AG09319 (cell line): ENCODE data around the gene TMEM167B.
"Not testable (repeated sequence)": the region's sequence is repeated elsewhere in the genome, so short reads cannot be mapped to it uniquely, and the experiment has no call there.

Experiments
- DNase-seq: peaks from one replicate; pipeline ENCODE4 v3.0.0-alpha.2; 2010; ENCODE audit warnings: low read depth; ENCODE audit errors: extremely low read depth
- TF ChIP-seq, protein P1 (sequence below): IDR thresholded peaks from 2 replicates; pipeline ENCODE4 v1.5.1; 2011; ENCODE audit warnings: low read depth, mild to moderate bottlenecking, inconsistent platforms, low read length, moderate library complexity

TMEM167B gene

GRCh38 chr1:109134423-109134822, 43.9 kb downstream of the TMEM167B start:
- no peak for DNase-seq
- TF ChIP-seq, protein P1, sequence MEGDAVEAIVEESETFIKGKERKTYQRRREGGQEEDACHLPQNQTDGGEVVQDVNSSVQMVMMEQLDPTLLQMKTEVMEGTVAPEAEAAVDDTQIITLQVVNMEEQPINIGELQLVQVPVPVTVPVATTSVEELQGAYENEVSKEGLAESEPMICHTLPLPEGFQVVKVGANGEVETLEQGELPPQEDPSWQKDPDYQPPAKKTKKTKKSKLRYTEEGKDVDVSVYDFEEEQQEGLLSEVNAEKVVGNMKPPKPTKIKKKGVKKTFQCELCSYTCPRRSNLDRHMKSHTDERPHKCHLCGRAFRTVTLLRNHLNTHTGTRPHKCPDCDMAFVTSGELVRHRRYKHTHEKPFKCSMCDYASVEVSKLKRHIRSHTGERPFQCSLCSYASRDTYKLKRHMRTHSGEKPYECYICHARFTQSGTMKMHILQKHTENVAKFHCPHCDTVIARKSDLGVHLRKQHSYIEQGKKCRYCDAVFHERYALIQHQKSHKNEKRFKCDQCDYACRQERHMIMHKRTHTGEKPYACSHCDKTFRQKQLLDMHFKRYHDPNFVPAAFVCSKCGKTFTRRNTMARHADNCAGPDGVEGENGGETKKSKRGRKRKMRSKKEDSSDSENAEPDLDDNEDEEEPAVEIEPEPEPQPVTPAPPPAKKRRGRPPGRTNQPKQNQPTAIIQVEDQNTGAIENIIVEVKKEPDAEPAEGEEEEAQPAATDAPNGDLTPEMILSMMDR, result no peak

DNA sequence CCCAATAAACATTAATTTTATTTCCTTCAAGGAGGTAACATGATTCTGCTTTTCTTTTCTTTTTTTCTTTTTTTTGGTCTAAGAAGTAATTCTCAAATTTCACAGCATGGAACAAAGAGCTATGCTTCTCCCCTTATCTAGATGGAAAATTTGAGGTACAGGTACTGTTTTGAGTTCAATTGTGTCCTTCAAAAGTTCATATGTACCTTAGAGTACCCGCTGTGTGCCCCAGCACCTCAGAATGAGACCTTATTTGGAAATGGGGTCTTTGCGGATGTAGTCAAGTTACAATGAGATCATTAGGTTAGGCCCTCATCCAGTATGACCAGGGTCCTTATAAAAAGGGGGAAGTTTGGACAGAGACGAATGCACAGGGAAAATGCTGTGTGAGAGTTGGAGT, 45.4 kb downstream of the TMEM167B start:
- no peak for DNase-seq
- TF ChIP-seq, protein P1, result no peak

DNA sequence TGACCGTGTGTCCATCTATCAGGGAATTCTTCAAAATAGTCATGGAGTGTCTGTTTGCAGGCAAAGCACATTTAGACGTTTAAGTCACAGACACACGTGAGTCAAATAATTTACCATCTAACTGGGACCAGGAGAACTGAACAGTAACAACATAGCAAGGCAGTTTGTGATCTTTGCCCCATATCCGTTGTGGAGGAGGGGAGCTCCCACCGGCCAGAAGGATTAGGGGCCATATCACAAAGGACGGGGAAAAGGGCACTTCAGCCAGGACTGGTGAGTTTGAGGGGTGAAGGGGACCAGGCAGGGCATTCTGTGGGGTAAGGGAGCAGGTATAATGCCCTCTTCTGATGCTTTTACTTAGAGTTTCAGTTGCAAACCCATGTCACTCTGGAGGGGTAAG, 46.2 kb downstream of the TMEM167B start:
- DNase-seq, result no peak
- TF ChIP-seq, protein P1, result no peak

GRCh38 chr1:109137958-109138357, 47.4 kb downstream of the TMEM167B start:
- no peak for DNase-seq
- TF ChIP-seq, protein P1, result no peak

GRCh38 chr1:109138358-109138757, 47.8 kb downstream of the TMEM167B start:
- DNase-seq, result no peak
- TF ChIP-seq, protein P1, result no peak

GRCh38 chr1:109140392-109140791, 49.8 kb downstream of the TMEM167B start:
- TF ChIP-seq, protein P1, result no peak

GRCh38 chr1:109142260-109142659, 51.7 kb downstream of the TMEM167B start:
- TF ChIP-seq, protein P1, result no peak
- no peak for DNase-seq

More at GRCh38 chr1:109140392-109140791, 49.8 kb downstream of the TMEM167B start:
- DNase-seq, result no peak

- DNase-seq, result not testable (repeated sequence)
Measured at GRCh38 chr1:109142725-109143124, 52.2 kb downstream of the TMEM167B start.
